GM21528 (cell line): Measurements from ENCODE around the gene LDB2.

ENCODE experiments used
- ATAC-seq: cut with Tn5 transposase; IDR thresholded peaks from one replicate; pipeline ENCODE4 v1.9.1; 2021; ENCODE audit warnings: mild to moderate bottlenecking, moderate library complexity; ENCODE audit not compliant: unreplicated experiment, low FRiP score

The LDB2 gene

DNA sequence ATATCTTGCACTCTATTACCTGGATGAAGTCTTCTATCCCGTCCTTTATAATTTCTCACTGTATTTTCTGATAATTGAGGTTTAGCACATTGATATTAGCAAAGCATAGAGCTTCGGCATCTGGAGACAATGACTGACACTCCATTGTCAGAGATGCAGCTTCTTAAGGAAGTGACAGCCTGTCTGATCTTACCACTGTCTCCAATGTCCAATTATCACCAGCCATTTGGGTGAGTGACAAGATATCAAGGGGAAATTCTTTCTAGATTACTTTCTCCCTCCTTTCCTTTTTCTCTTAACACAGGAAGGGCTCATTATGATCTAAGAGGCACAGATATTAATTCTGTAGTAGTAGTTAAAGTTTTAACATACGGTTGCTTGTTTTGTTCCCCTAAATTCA lies 86.4 kb downstream of the LDB2 start:
- ATAC-seq, result no peak

GRCh38 chr4:16809943-16810342 lies 88.5 kb downstream of the LDB2 start:
- ATAC-seq, result no peak

DNA sequence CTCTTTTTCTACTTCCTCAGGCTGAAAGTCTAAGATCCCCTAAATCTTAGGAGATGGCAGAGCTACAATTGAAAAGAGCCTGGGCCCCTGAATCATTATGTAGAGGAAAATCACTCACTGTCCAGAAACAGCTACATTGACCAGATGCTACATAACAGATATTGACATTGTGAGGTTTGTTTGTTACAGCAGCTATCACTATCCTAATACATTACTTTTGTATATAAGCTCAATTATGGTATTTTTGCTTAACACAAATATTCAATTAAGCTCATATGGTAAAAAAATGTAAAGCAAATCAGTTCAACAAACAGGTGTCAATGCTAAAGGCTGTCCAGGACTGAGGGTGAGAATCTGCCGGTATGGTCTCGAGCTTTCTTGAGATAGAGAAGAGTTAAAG lies 89.4 kb downstream of the LDB2 start:
- ATAC-seq, result no peak

DNA sequence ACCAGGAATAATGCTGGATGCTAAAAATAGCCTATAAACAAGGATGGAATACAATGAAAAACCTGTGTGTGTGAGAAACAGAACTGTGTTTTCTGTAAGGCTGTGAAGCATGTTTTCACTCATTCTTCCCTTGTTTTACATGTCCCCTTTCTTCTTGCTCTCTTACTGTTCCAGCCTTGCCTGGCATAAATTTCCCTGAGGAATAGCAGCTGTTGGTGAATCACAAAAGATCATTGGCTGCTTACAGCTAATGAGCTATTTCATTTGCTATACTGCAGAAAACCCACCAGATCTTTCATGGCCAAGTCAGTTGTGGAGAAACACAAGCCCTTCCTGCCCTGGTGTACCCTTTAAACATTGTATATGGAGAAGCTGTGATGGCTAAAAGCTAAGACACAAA lies 91.1 kb downstream of the LDB2 start:
- ATAC-seq, result no peak

- no peak for ATAC-seq
Observed at GRCh38 chr4:16804581-16804980, 93.9 kb downstream of the LDB2 start.

DNA sequence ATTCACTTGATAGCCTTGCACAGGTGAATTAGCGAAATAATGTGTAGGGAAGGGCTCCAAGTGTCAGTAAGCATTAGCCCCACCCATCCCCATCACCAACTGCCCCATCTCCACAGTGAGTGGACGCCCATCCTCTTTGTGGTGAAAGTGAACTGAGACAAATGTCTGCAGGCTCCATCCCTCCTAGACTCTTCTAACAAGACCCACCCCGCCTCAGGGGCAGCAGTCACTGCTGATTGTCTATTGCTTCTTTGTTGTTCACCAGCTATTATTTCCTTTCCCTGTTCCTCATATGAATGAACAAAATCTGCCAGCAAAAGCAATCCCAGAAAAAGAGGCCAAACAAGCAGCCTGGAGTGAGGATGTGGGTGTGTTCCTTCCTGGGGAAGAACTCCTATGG lies 96.4 kb downstream of the LDB2 start:
- no peak for ATAC-seq

- no peak for ATAC-seq
Observed at GRCh38 chr4:16801356-16801755, 97.1 kb downstream of the LDB2 start.

DNA sequence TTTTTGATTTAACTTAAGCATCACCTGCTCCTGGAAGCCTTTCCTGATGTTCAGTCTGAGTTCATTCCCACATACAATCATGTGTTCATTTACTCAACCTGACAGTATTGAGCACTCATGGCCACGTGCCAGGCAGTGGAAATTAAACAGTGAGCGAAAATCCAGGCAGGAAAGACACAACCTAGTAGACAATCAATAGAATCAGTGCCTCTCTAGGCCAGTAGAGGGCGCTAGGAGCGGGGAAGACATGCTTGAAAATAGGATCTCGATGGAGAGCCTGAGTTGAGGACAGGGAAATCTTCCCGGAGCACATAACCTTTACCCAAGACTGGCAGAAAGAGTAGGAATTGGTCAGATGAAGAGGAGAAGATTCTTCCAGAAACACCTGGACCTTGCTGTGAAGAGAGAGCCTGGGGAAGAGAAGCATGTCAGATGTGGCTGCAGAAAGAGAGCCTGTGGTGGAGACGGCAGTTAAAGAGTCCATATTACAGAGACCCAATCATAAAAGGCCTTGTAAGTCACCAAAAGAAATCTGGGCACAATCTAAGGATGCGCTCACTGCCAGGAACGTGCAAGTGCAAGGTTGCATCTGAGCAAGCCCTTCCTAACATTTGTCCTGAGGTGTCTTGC lies 103.5 kb downstream of the LDB2 start:
- no peak for ATAC-seq

- ATAC-seq, result no peak
Observed at GRCh38 chr4:16791460-16791859, 107.0 kb downstream of the LDB2 start.

GRCh38 chr4:16790508-16790907 lies 107.9 kb downstream of the LDB2 start:
- no peak for ATAC-seq

DNA sequence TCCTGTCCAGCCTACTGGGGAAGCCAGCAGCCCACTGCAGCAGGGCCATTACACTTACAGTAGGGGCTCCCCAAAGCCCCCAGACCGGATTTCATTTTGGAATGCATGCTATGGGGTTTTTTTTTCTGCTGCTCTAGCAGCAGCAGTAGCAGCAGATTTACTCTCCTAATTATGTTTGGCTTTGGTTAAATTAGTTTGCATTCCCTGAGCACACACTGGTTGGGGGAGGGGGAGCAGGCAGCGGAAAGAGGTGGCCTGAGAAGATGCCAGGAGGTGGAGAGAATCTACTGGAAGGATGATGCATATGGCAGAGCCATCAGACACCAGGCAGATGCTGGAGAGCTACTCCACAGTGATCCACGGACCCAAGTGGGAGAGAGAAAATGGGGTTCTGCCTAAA lies 109.6 kb downstream of the LDB2 start:
- ATAC-seq, result no peak

DNA sequence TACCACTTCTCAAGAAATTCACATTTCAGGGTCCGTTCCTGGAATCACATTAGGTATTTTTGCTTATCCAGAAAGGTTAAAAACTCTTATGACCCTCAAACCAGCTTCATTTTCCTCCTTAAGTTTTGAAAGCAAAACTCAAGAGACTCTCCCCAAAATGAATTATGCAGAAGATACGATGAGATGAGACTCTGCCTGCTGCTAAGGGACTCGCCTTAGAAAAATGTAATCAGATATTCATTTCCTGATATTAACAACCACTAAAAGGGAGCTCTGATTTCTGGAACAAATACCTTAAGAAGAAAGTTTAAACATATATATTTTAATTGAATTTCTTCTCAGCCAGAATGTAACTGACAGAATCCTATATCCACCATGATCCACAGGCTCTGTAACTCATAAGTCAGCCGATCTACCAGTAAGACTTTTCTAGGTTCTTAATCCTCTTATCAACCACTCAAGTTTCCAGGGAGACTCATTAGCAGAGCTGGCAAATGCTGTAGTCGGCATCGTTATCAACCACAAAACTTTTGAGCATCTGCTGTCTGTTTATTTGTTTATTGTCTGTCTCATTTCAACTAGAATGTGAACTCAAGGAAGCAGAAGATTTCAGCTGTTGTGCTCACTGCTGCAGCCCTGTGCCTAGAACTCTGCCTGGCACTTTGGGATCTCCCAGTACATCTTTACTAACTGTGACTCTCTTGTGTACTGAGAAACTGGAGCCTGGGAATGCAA lies 112.5 kb downstream of the LDB2 start:
- ATAC-seq, result no peak

DNA sequence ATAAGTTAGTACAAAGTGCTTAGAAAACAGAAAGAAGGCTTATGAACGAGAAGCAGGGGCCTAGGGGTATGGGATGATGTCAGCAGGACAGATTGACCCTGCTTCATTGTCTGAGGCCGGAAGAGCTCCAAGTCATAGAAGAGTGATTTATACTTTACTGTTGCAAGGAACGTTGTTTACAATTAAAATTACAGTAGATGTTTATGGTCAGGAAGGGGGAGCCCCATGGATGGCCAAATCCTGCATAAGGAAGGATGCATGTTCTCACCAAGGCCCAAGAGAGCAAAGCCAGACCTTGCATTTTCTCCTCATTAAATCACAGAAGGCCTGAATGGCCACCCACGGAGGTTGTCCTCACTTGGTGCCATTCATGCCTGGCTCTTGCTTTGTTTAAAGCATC lies 115.3 kb downstream of the LDB2 start:
- no peak for ATAC-seq

- ATAC-seq, result no peak
Observed at GRCh38 chr4:16779028-16779675, 119.3 kb downstream of the LDB2 start.

DNA sequence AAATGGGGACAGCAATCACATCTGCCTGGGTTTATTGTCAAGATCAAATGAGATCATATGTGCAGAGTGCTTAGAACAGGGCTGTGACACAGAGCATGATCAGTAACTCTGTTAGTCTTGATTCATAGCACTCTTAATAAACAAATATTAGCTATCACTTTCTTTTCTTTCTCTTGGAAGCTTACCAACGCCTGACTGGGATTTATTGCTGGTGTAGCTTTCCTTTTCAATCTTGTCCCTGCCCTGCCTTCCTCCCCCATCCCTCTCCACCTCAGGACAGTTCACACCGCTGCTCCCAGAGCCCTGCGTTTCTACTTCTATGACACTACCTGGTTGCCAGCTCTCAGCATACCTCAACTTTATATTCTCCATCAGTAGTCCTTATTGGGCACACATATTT lies 120.7 kb downstream of the LDB2 start:
- ATAC-seq, result no peak

DNA sequence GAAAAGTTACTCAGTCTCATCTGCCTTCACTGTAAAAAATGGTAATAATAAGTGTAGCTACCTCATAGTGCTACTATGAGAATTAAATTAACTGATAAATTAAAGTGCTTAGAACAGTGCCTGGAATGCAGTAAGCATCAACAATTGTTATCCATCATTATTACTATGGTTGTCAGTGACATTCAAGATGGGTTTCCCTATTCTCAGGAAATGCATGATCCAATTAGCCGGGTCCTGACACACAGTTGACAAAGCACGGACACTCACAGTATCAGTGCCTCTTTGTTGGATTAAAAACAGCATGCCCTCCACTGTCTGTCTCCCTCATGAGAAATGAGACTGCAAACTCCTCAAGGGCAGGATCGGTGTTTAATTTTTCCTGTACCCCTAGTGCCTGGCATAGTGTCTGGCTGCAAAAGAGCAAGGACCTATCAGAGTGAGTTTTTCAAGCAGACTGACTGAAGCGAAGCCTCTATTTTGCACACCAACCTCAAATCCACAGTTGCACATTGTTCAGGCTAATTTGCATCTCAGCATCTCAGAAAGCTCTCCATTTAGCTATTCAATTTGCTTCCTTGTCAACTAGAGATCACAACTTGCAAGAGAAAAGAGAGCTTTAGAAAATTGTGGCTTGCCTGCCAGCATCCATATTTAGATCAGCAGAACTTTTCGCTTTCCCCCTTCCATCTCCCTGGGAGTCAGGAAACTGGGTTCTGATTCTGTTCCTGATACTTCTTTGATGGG lies 122.9 kb downstream of the LDB2 start:
- no peak for ATAC-seq

DNA sequence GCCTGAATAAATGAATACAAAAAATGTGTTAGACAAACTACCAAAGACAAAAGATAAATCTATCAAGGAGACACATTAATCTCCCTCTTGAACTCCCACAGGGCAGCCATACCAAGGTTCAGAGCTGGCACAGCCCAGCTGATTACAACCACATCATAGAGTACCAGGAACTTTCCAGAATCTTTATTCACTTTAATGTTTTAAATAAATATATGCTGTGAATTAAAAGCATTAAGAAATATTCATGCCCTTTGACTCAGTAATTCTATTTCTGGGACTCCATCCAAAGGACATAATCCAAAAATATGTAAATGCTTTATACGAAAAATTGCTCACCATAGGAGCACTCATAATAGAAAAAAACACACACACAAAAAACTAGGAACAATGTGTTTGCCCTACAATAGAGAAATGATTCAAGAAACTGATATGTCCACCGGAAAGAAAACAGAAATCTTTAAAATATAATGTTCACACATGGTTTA lies 126.0 kb downstream of the LDB2 start:
- no peak for ATAC-seq

- no peak for ATAC-seq
Observed at GRCh38 chr4:16770710-16771285, 127.6 kb downstream of the LDB2 start.

DNA sequence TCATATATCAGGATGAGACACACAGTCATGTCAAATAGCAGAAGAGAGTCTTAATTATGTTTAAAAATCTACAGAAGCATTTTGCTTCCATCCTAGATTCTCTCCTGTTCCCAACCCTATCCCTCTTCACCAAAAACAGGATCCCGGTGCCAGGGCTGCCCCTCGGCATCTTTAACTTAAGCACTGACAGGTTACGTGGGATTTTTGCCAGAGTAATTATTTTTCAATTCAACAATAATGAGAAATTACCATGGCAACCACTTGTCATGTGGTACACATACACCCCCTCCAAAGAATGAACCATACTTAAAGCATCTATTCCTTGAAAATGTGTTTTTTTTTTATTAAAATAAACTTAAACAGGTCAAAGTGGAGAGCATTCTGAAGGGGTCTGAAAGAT lies 130.6 kb downstream of the LDB2 start:
- ATAC-seq, result no peak

- ATAC-seq, result no peak
Observed at GRCh38 chr4:16767251-16767650, 131.2 kb downstream of the LDB2 start.

DNA sequence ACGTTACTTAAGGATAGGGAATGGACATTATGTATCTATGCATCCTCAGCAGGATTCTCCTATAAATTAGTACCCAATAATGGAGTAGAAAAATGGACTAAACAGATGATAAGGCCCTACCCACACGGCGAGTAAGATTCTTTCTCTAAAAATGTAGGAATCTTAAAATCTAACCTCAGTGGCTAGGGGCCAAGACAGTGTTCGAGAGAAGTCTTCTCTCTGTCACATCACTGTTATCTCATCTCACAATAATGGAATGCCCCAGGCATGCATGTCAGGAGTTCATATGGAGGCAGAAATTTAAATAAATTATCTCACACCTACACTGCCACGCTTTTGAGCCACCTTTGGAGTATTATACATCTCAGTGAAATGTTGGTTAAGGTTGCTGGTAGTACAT lies 132.9 kb downstream of the LDB2 start:
- no peak for ATAC-seq
